Heart left ventricle (tissue), 16 donors: Measurements from ENCODE around the gene SPIRE1. TPM values are rescaled to one million over a fixed set of nuclear protein-coding genes. Genes with fewer than 3 reads are reported as not detected.
"Not testable (repeated sequence)": the region's sequence is repeated elsewhere in the genome, so short reads cannot be mapped to it uniquely, and the experiment has no call there.

Experiments
- ATAC-seq, 4 donors: fragments of 200-7000 bp; cut with Tn5 transposase; one replicate each; pipeline ENCODE4 v1.9.1; 2020 to 2022; ENCODE audit warnings: moderate library complexity in 4 of 4, mild to moderate bottlenecking in 3 of 4, moderate number of reproducible peaks in 1 of 4
- DNase-seq, 5 donors: peaks; one replicate each; pipeline ENCODE4 v3.0.0-alpha.2; 2020
- H3K27ac ChIP-seq, 12 donors: fragments of 200-600 bp; sonication (generic) in 4 of 12; one replicate each; pipeline versions ENCODE4 v1.5.0 to v1.8.0; 2016 to 2022; ENCODE audit warnings: mild to moderate bottlenecking in 2 of 12
- H3K27me3 ChIP-seq, 9 donors: fragments of 200-600 bp; sonication (generic) in 2 of 9; one replicate each; pipeline versions ENCODE4 v1.5.1 to v1.8.0; 2016 to 2022; ENCODE audit warnings: mild to moderate bottlenecking in 3 of 9
- H3K36me3 ChIP-seq, 9 donors: fragments of 200-600 bp; sonication (generic) in 2 of 9; one replicate each; pipeline versions ENCODE4 v1.5.0 to v1.8.0; 2018 to 2022; ENCODE audit warnings: mild to moderate bottlenecking in 2 of 9
- H3K4me1 ChIP-seq, 12 donors: fragments of 200-600 bp; sonication (generic) in 4 of 12; one replicate each; pipeline versions ENCODE4 v1.5.0 to v1.8.0; 2016 to 2022; ENCODE audit warnings: mild to moderate bottlenecking in 3 of 12
- H3K4me3 ChIP-seq, 12 donors: fragments of 200-600 bp; sonication (generic) in 4 of 12; one replicate each; pipeline versions ENCODE4 v1.5.0 to v1.8.0; 2017 to 2022; ENCODE audit warnings: mild to moderate bottlenecking in 9 of 12, moderate library complexity in 4 of 12
- H3K9me3 ChIP-seq, 12 donors: fragments of 200-600 bp; sonication (generic) in 4 of 12; one replicate each; pipeline versions ENCODE4 v1.5.0 to v1.8.0; 2016 to 2022; ENCODE audit warnings: mild to moderate bottlenecking in 1 of 12
- CTCF ChIP-seq, 12 donors: fragments of 200-600 bp; sonication (generic) in 4 of 12; IDR thresholded peaks; one replicate each; pipeline versions ENCODE4 v1.5.0 to v1.8.0; 2018 to 2022; ENCODE audit warnings: antibody characterized with exemption in 12 of 12, mild to moderate bottlenecking in 5 of 12
- POLR2A ChIP-seq, 2 donors: fragments of 450-650 bp; IDR thresholded peaks; one replicate each; pipeline ENCODE4 v1.6.1; 2017; ENCODE audit warnings: antibody characterized with exemption in 2 of 2, mild to moderate bottlenecking in 2 of 2, moderate library complexity in 2 of 2
- WGBS, 4 donors: extraction: QIAGEN DNeasy Blood & Tissue Kit in 2 of 4; methylation state at CpG; one replicate each; pipeline versions ENCODE4 v1.1.5 to v1.1.7; 2013 to 2018; 5-methylcytosine and 5-hydroxymethylcytosine counted together
- intact Hi-C, 10 donors: fragments of 100-400 bp; cut with DNase I; formaldehyde crosslinking; loops; one replicate each; pipeline versions ENCODE4 v1.11.1 to v1.14.2; 2022
- polyA plus RNA-seq, 2 donors: library from polyadenylated mRNA; stranded (reverse); fragments of 200-250 nt; gene quantifications; one replicate each; pipeline ENCODE4 v1.2.3, GENCODE V29; 2013
- total RNA-seq, 9 donors: library from RNA; depleted of rRNA in 2 of 9; stranded (reverse); fragments of >200 nt in 2 of 9; fragmentation: NEBNext Ultra II Directional in 3 of 9; extraction: Animal tissue kit (Norgen Biotek cat#: 25700) in 3 of 9; gene quantifications; one replicate each; pipeline versions ENCODE4 v1.1.0 to v1.2.4, GENCODE V29; 2016 to 2023
- donor health status: ischemic (EF 13 %, LVEDD 7.1; RV severe dilation, severe dysfunction).
- donor health status: healthy with polysubstance abuse.
- donor health status: DM: no; HTN: yes; CAD: no.
- donor health status: DM: no; HTN: no; CAD: no.
- donor health status: ischemic (EF 25% LVEDD 6.9; RV normal size, moderate dysfunction).
- donor health status: ischemic (EF 25% LVEDD 5.7; RV mildly dilated, moderate dysfunction).
- donor health status: healthy.
- donor health status: DM: yes; HTN: yes; CAD: no.
- donor health status: ischemic (EF 35%, LVEDD 5.7; RV mildly dilated, moderate dysfunction).
- donor health status: nonischemic (EF 11% LVEDD 7.7; RV severe dilation, severe dysfunction).
- donor health status: DM: yes; HTN: yes; CAD: no.
- donor health status: PGD.
- donor health status: ischemic (EF 29% LVEDD 5.4; RV normal size, mild dysfunction).
- donor health status: nonischemic (EF 23%, LVEDD 6.1; RV moderate dilation, normal function).

SPIRE1 gene
- total and polyA plus RNA-seq, 11 donors, result 8.3 to 67.6 (median 47.8) TPM

GRCh38 chr18:12417687-12418086 lies 240.2 kb downstream of the SPIRE1 start:
- Histone ChIP-seq H3K4me1 (peaks cover 0 to 27% (median 11%) of the 10 kb centered on the region in 12 donors), H3K27ac (no peak overlapping the region), H3K9me3 (no peaks in the 10 kb centered on the region), H3K27me3 (no peaks in the 10 kb centered on the region), H3K36me3 (no peaks in the 10 kb centered on the region), H3K4me3 (no peak overlapping the region)
- WGBS, 4 donors, result 89 to 91% (median 91%) methylated on average over 4 of the region's 4 CpGs
- DNase-seq (no peak), ATAC-seq (no peak)
- intact Hi-C loops, result no loop called here
- TF ChIP-seq CTCF (IDR thresholded peaks at IDR 0.05), result no peak
- no peak for TF ChIP-seq POLR2A (IDR thresholded peaks at IDR 0.05)

GRCh38 chr18:12416098-12416729 lies 241.7 kb downstream of the SPIRE1 start:
- ATAC-seq, result no peak
- Histone ChIP-seq H3K4me3 (peak overlapping the region in 1 of 12 donors; percentile 13), H3K27me3 (no peaks in the 10 kb centered on the region), H3K9me3 (no peaks in the 10 kb centered on the region), H3K4me1 (peaks cover 0 to 27% (median 11%) of the 10 kb centered on the region in 12 donors), H3K27ac (peak overlapping the region in 6 of 12 donors; percentile 16 to 61 (median 52)), H3K36me3 (no peaks in the 10 kb centered on the region)
- no peak for DNase-seq
- 72 to 85% (median 79%) methylated on average over 5 of the region's 5 CpGs for WGBS, 4 donors
- no peak for TF ChIP-seq POLR2A (IDR thresholded peaks at IDR 0.05)
- intact Hi-C loops, result no loop called here

- H3K36me3 ChIP-seq, result no peaks in the 10 kb centered on the region
- intact Hi-C loops, result no loop called here
- H3K9me3 ChIP-seq, result no peaks in the 10 kb centered on the region
- no peak for DNase-seq
- H3K27me3 ChIP-seq, result peaks cover 0 to 6% (median 0%) of the 10 kb centered on the region in 9 donors
- H3K4me3 ChIP-seq, result no peak overlapping the region
- H3K27ac ChIP-seq, result no peak overlapping the region
- ATAC-seq, result no peak
- TF ChIP-seq CTCF (IDR thresholded peaks at IDR 0.05), result no peak
- TF ChIP-seq POLR2A (IDR thresholded peaks at IDR 0.05), result no peak
- 89 to 98% (median 96%) methylated on average over 2 to 3 of the region's 3 CpGs for WGBS, 4 donors
- peaks cover 0 to 29% (median 13%) of the 10 kb centered on the region in 12 donors for H3K4me1 ChIP-seq
Observed at GRCh38 chr18:12411456-12411855, 246.5 kb downstream of the SPIRE1 start.

GRCh38 chr18:12410747-12411146 lies 247.2 kb downstream of the SPIRE1 start:
- H3K27ac ChIP-seq, H3K9me3 ChIP-seq, DNase-seq, H3K36me3 ChIP-seq, ATAC-seq, H3K4me3 ChIP-seq, intact Hi-C loops: not testable (repeated sequence)
- peaks cover 0 to 11% (median 0%) of the 10 kb centered on the region in 9 donors for H3K27me3 ChIP-seq
- WGBS, 4 donors, result 84 to 90% (median 89%) methylated on average over 9 of the region's 9 CpGs
- H3K4me1 ChIP-seq, result peaks cover 0 to 24% (median 10%) of the 10 kb centered on the region in 12 donors

- H3K4me1 ChIP-seq, result peaks cover 0 to 18% (median 8%) of the 10 kb centered on the region in 12 donors
- TF ChIP-seq CTCF (IDR thresholded peaks at IDR 0.05) (no peak), POLR2A (IDR thresholded peaks at IDR 0.05) (no peak)
- no peak overlapping the region for H3K4me3 ChIP-seq
- no peaks in the 10 kb centered on the region for H3K9me3 ChIP-seq
- no peak overlapping the region for H3K27ac ChIP-seq
- ATAC-seq (no peak), DNase-seq (no peak)
- 88 to 89% (median 88%) methylated on average over 9 of the region's 9 CpGs for WGBS, 4 donors
- H3K36me3 ChIP-seq, result no peaks in the 10 kb centered on the region
- intact Hi-C loops, result no loop called here
- peaks cover 0 to 12% (median 0%) of the 10 kb centered on the region in 9 donors for H3K27me3 ChIP-seq
Observed at GRCh38 chr18:12410081-12410481, 247.8 kb downstream of the SPIRE1 start.
